Brain microvascular endothelial cell (primary cell): ENCODE results near the gene FARP1.

Experiments
- DNase-seq: peaks from one replicate; pipeline ENCODE4 v3.0.0-alpha.2; 2020
- H3K27ac ChIP-seq: fragments of 250-450 bp; sonication (Bioruptor Pico); 2 replicates; pipeline ENCODE4 v1.5.1; 2020; ENCODE audit warnings: mild to moderate bottlenecking, moderate library complexity
- H3K27me3 ChIP-seq: fragments of 250-450 bp; sonication (Bioruptor Pico); replicated peaks from 2 replicates; pipeline ENCODE4 v1.5.1; 2020; ENCODE audit warnings: mild to moderate bottlenecking
- H3K36me3 ChIP-seq: fragments of 250-450 bp; sonication (Bioruptor Pico); replicated peaks from 2 replicates; pipeline ENCODE4 v1.5.1; 2020; ENCODE audit warnings: mild to moderate bottlenecking
- H3K4me3 ChIP-seq: 2 replicates; pipeline ENCODE4 v1.5.1; 2011; ENCODE audit warnings: low read depth, mild to moderate bottlenecking, control low read depth, low read length, moderate library complexity
- CTCF ChIP-seq: IDR thresholded peaks from 2 replicates; pipeline ENCODE4 v1.5.1; 2011; ENCODE audit warnings: low read depth, mild to moderate bottlenecking, moderate library complexity, low read length, control low read depth, inconsistent platforms; ENCODE audit errors: missing control alignments
- in situ Hi-C: cut with HindIII; loops from 2 replicates; pipeline ENCODE4 v1.10.0; 2017; ENCODE audit warnings: low sequenced_read_pairs, low pct_ligation_motif_present

The FARP1 gene

GRCh38 chr13:98468361-98468760 lies 325.5 kb downstream of the FARP1 start:
- TF ChIP-seq CTCF, result no peak
- no peaks in the 10 kb centered on the region for H3K27me3 ChIP-seq
- no peak overlapping the region for H3K27ac ChIP-seq
- no peak for DNase-seq
- no peak overlapping the region for H3K4me3 ChIP-seq
- in situ Hi-C loops, result no loop called here
- peaks cover 53% of the 10 kb centered on the region for H3K36me3 ChIP-seq

- H3K36me3 ChIP-seq, result peaks cover 54% of the 10 kb centered on the region
- no peak overlapping the region for H3K4me3 ChIP-seq
- in situ Hi-C loops, result no loop called here
- TF ChIP-seq CTCF, result no peak
- H3K27me3 ChIP-seq, result no peaks in the 10 kb centered on the region
- H3K27ac ChIP-seq, result no peak overlapping the region
- DNase-seq, result no peak
These were observed 326.0 kb downstream of the FARP1 start for GRCh38 chr13:98468929-98469328.

GRCh38 chr13:98470920-98471319 lies 328.0 kb downstream of the FARP1 start:
- Histone ChIP-seq H3K4me3 (no peak overlapping the region), H3K27ac (no peak overlapping the region), H3K36me3 (peaks cover 56% of the 10 kb centered on the region), H3K27me3 (no peaks in the 10 kb centered on the region)
- no peak for DNase-seq
- in situ Hi-C loops, result no loop called here
- no peak for TF ChIP-seq CTCF

GRCh38 chr13:98471934-98472333 lies 329.0 kb downstream of the FARP1 start:
- Histone ChIP-seq H3K36me3 (peaks cover 50% of the 10 kb centered on the region), H3K27me3 (no peaks in the 10 kb centered on the region), H3K4me3 (no peak overlapping the region), H3K27ac (no peak overlapping the region)
- DNase-seq, result no peak
- in situ Hi-C loops, result no loop called here
- no peak for TF ChIP-seq CTCF

GRCh38 chr13:98473135-98473787 lies 330.4 kb downstream of the FARP1 start:
- no peak for TF ChIP-seq CTCF
- H3K27me3 ChIP-seq, result no peaks in the 10 kb centered on the region
- no peak overlapping the region for H3K27ac ChIP-seq
- H3K4me3 ChIP-seq, result no peak overlapping the region
- in situ Hi-C loops, result no loop called here
- no peak for DNase-seq
- H3K36me3 ChIP-seq, result peaks cover 38% of the 10 kb centered on the region

GRCh38 chr13:98473788-98474144 lies 330.9 kb downstream of the FARP1 start:
- Histone ChIP-seq H3K27ac (no peak overlapping the region), H3K27me3 (no peaks in the 10 kb centered on the region), H3K4me3 (no peak overlapping the region), H3K36me3 (peaks cover 36% of the 10 kb centered on the region)
- in situ Hi-C loops, result no loop called here
- no peak for DNase-seq
- no peak for TF ChIP-seq CTCF
